ENCODE results near the gene TRAF2.
A peak's percentile ranks its signal among the peaks of the same experiment; 100 is the strongest.

The TRAF2 gene

GRCh38 chr9:136847826-136848392 lies 38.4 kb upstream of the TRAF2 start:
- no peak for DNase-seq

GRCh38 chr9:136848393-136849037 lies 37.8 kb upstream of the TRAF2 start:
- DNase-seq: no peak

- DNase-seq: peak; percentile 90
Measured at GRCh38 chr9:136849038-136849959, 37.0 kb upstream of the TRAF2 start, which contains the start of gene PHPT1. Gene PHPT1, plus strand, starts transcription at chr9:136849409. Its CDS starts 22 bp downstream, at chr9:136849431.

- no peak for DNase-seq
Measured at GRCh38 chr9:136849960-136850865, 36.1 kb upstream of the TRAF2 start.

- no peak for DNase-seq
Measured at GRCh38 chr9:136850866-136851775, 35.2 kb upstream of the TRAF2 start.

- no peak for DNase-seq
Measured at GRCh38 chr9:136851941-136852663, 34.2 kb upstream of the TRAF2 start, which contains the start of gene MAMDC4. Gene MAMDC4, plus strand, starts transcription at chr9:136852346. Its CDS starts 71 bp downstream, at chr9:136852417.

GRCh38 chr9:136852664-136853595 lies 33.4 kb upstream of the TRAF2 start:
- DNase-seq: no peak

- DNase-seq: no peak
Measured at GRCh38 chr9:136853596-136854112, 32.7 kb upstream of the TRAF2 start.

GRCh38 chr9:136854113-136854841 lies 32.0 kb upstream of the TRAF2 start:
- no peak for DNase-seq

GRCh38 chr9:136854842-136855460 lies 31.4 kb upstream of the TRAF2 start:
- no peak for DNase-seq

GRCh38 chr9:136855461-136856078 lies 30.7 kb upstream of the TRAF2 start:
- DNase-seq: no peak

GRCh38 chr9:136856079-136856476 lies 30.2 kb upstream of the TRAF2 start:
- no peak for DNase-seq

GRCh38 chr9:136856541-136857141 lies 29.7 kb upstream of the TRAF2 start:
- DNase-seq: no peak

- DNase-seq: no peak
Measured at GRCh38 chr9:136857166-136857565, 29.1 kb upstream of the TRAF2 start.

GRCh38 chr9:136857581-136858412 lies 28.5 kb upstream of the TRAF2 start:
- no peak for DNase-seq

GRCh38 chr9:136858452-136858843 lies 27.9 kb upstream of the TRAF2 start:
- no peak for DNase-seq

Measured in NCI-H1436 treated with DMSO at 0.1 percent for 48 hours (cell line).